HG02763 (cell line): Measurements from ENCODE around the gene DFFA.

Experiments used
- ATAC-seq: cut with Tn5 transposase; IDR thresholded peaks from one replicate; pipeline ENCODE4 v1.9.1; 2021; ENCODE audit warnings: mild to moderate bottlenecking, moderate library complexity; ENCODE audit not compliant: unreplicated experiment

Gene DFFA

GRCh38 chr1:10472220-10473144, at the start of gene DFFA:
DFFA (minus strand) TSS chr1:10472529; CDS start chr1:10472458, 71 bp downstream.
- peak; percentile 75 for ATAC-seq

GRCh38 chr1:10521537-10522157, 49.3 kb upstream of the DFFA start:
- ATAC-seq, result no peak

GRCh38 chr1:10520952-10521351, 48.6 kb upstream of the DFFA start:
- no peak for ATAC-seq

GRCh38 chr1:10520497-10520896, 48.2 kb upstream of the DFFA start:
- ATAC-seq, result no peak

- ATAC-seq, result no peak
Measured at GRCh38 chr1:10519016-10519417, 46.7 kb upstream of the DFFA start.

GRCh38 chr1:10517677-10517982, 45.3 kb upstream of the DFFA start:
- no peak for ATAC-seq

- no peak for ATAC-seq
Measured at GRCh38 chr1:10516925-10517676, 44.8 kb upstream of the DFFA start.

GRCh38 chr1:10515976-10516750, 43.8 kb upstream of the DFFA start:
- ATAC-seq, result no peak

GRCh38 chr1:10515301-10515975, 43.1 kb upstream of the DFFA start:
- no peak for ATAC-seq

GRCh38 chr1:10514490-10515235, 42.3 kb upstream of the DFFA start:
- ATAC-seq, result no peak

GRCh38 chr1:10513199-10513598, 40.9 kb upstream of the DFFA start:
- ATAC-seq, result no peak

GRCh38 chr1:10511494-10511885, 39.2 kb upstream of the DFFA start:
- no peak for ATAC-seq

GRCh38 chr1:10510520-10511493, 38.5 kb upstream of the DFFA start:
- ATAC-seq, result peak; percentile 63

GRCh38 chr1:10509809-10510509, 37.6 kb upstream of the DFFA start:
- no peak for ATAC-seq

- no peak for ATAC-seq
Measured at GRCh38 chr1:10508511-10508951, 36.2 kb upstream of the DFFA start.

- ATAC-seq, result no peak
Measured at GRCh38 chr1:10507111-10507879, 35.0 kb upstream of the DFFA start.

GRCh38 chr1:10506677-10507047, 34.3 kb upstream of the DFFA start:
- ATAC-seq, result no peak
